KBM-7 (cell line): ENCODE measurements around the gene VAV1.
A peak's percentile ranks its signal among the peaks of the same experiment; 100 is the strongest.
"Not testable (repeated sequence)": the region's sequence is repeated elsewhere in the genome, so short reads cannot be mapped to it uniquely, and the experiment has no call there.

Experiments used
- DNase-seq: peaks from one replicate; pipeline ENCODE4 v3.0.0-alpha.2; 2015
- in situ Hi-C: fragments of 300-500 bp; cut with MboI; formaldehyde crosslinking; loops from 2 replicates; pipeline ENCODE4 v1.14.3; 2020; ENCODE audit warnings: low sequenced_read_pairs, low pct_unique_long_range_greater_than_20kb, mixed read lengths

VAV1 gene

GRCh38 chr19:6862673-6863078, 90.2 kb downstream of the VAV1 start:
- peak; percentile 97 for DNase-seq
- in situ Hi-C loops, result no loop called here

GRCh38 chr19:6864325-6864940, 91.9 kb downstream of the VAV1 start:
- in situ Hi-C loops, result no loop called here
- no peak for DNase-seq

- no peak for DNase-seq
- in situ Hi-C loops, result no loop called here
Observed at GRCh38 chr19:6865849-6866248, 93.3 kb downstream of the VAV1 start.

- in situ Hi-C loops, result no loop called here
- no peak for DNase-seq
Observed at GRCh38 chr19:6866741-6867151, 94.2 kb downstream of the VAV1 start.

GRCh38 chr19:6868351-6868750, 95.8 kb downstream of the VAV1 start:
- in situ Hi-C loops, result no loop called here

GRCh38 chr19:6869151-6869882, 96.8 kb downstream of the VAV1 start:
- in situ Hi-C loops, result not testable (repeated sequence)

More at GRCh38 chr19:6868351-6868750, 95.8 kb downstream of the VAV1 start:
- peak; percentile 73 for DNase-seq

GRCh38 chr19:6873708-6874431, 101.4 kb downstream of the VAV1 start:
- no peak for DNase-seq
- in situ Hi-C loops, result no loop called here

More at GRCh38 chr19:6869151-6869882, 96.8 kb downstream of the VAV1 start:
- not testable (repeated sequence) for DNase-seq

- in situ Hi-C loops, result no loop called here
- no peak for DNase-seq
Observed at GRCh38 chr19:6875218-6875617, 102.7 kb downstream of the VAV1 start.

- in situ Hi-C loops, result no loop called here
Observed at GRCh38 chr19:6876748-6877147, 104.2 kb downstream of the VAV1 start.

GRCh38 chr19:6877766-6878165, 105.3 kb downstream of the VAV1 start:
- no peak for DNase-seq
- in situ Hi-C loops, result no loop called here

More at GRCh38 chr19:6876748-6877147, 104.2 kb downstream of the VAV1 start:
- peak; percentile 59 for DNase-seq

GRCh38 chr19:6886277-6886897, 113.9 kb downstream of the VAV1 start:
- DNase-seq, result no peak
- in situ Hi-C loops, result no loop called here

GRCh38 chr19:6887316-6887715, 114.8 kb downstream of the VAV1 start, which contains the start of gene ADGRE1:
Gene ADGRE1 (plus strand): TSS chr19:6887579. CDS start chr19:6887609, 30 bp downstream.
- in situ Hi-C loops, result no loop called here
- DNase-seq, result no peak

- DNase-seq, result no peak
- in situ Hi-C loops, result no loop called here
Observed at GRCh38 chr19:6888967-6889366, 116.5 kb downstream of the VAV1 start.

- DNase-seq, result no peak
- in situ Hi-C loops, result no loop called here
Observed at GRCh38 chr19:6890401-6890913, 117.9 kb downstream of the VAV1 start.

- DNase-seq, result no peak
- in situ Hi-C loops, result no loop called here
Observed at GRCh38 chr19:6890938-6891337, 118.4 kb downstream of the VAV1 start.

GRCh38 chr19:6891761-6892385, 119.4 kb downstream of the VAV1 start:
- in situ Hi-C loops, result no loop called here

GRCh38 chr19:6894313-6894712, 121.8 kb downstream of the VAV1 start:
- DNase-seq, result no peak
- in situ Hi-C loops, result no loop called here

More at GRCh38 chr19:6891761-6892385, 119.4 kb downstream of the VAV1 start:
- peak; percentile 94 for DNase-seq

- no peak for DNase-seq
- in situ Hi-C loops, result no loop called here
Observed at GRCh38 chr19:6903446-6903845, 130.9 kb downstream of the VAV1 start.

- in situ Hi-C loops, result no loop called here
Observed at GRCh38 chr19:6906559-6907060, 134.1 kb downstream of the VAV1 start.

More at GRCh38 chr19:6906559-6907060, 134.1 kb downstream of the VAV1 start:
- no peak for DNase-seq
